ENCODE results near the gene MINDY1. TPM values are rescaled to one million over a fixed set of nuclear protein-coding genes. Genes with fewer than 3 reads are reported as not detected.

Gene MINDY1
- total and polyA plus RNA-seq, 7 donors = 4.4 to 26.0 (median 16.2) TPM

- no peaks in the 10 kb centered on the region for H3K27me3 ChIP-seq (ENCODE audit: insufficient read depth in 3 of 3, low read length in 2 of 3)
- H3K9me3 ChIP-seq = no peaks in the 10 kb centered on the region
- H3K4me3 ChIP-seq = no peak overlapping the region
- no peak for TF ChIP-seq CTCF (IDR thresholded peaks at IDR 0.05)
- H3K4me1 ChIP-seq = peaks cover 13% of the 10 kb centered on the region
- 42 to 74% (median 47%) methylated on average over 5 of the region's 5 CpGs for WGBS, 3 donors
- DNase-seq = no peak
- intact Hi-C loops (cut with DNase I) = no loop called here
- H3K36me3 ChIP-seq (ENCODE audit: insufficient read depth in 1 of 2, low read depth in 1 of 2) = peaks cover 0 to 64% of the 10 kb centered on the region in 2 donors
- H3K27ac ChIP-seq = no peak overlapping the region
- no peak for ATAC-seq
Measured at GRCh38 chr1:150997949-150998348, 8.8 kb downstream of the MINDY1 start.

DNA sequence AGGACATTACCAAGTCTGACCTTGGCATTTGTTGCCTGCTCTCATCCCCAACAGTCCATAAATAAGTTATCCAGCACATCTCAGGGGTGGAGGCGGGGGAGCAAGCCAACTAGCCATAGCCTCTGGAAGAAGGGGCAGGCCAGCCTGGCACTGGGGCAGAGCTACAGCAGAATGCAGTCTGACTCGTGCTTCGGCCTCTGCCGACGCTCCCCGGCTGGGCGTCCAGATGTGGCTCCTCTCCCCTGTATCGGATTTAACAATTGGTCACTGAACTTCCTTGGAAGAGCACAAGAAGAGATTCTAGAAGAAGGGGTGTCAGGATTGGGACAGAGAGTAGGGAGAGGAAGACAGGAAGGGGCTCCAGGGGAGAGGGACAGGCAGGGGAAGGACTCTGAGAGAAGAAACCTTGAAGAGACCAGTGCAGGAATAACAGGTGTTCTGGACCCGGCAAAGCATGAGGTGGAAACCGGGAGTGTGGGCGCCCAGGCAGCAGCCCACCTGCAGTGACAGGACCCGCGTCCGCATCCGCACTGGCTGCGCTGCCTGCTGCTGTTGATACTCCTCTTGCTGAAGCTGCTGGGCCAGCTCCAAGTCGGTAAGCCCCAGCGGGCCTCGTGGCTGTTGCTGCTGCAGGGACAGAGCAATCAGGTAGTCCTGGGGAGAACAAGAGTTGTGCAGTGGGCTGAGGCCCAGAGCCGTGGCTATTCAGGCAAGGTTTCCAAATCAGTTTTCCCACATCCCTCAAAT, 9.4 kb downstream of the MINDY1 start:
- Histone ChIP-seq H3K27ac (no peak overlapping the region), H3K27me3 (ENCODE audit: insufficient read depth in 3 of 3, low read length in 2 of 3) (no peaks in the 10 kb centered on the region), H3K36me3 (ENCODE audit: insufficient read depth in 1 of 2, low read depth in 1 of 2) (peaks cover 0 to 58% of the 10 kb centered on the region in 2 donors), H3K4me3 (no peak overlapping the region), H3K4me1 (peaks cover 11% of the 10 kb centered on the region), H3K9me3 (no peaks in the 10 kb centered on the region)
- 76 to 88% (median 83%) methylated on average over 20 of the region's 20 CpGs for WGBS, 3 donors
- TF ChIP-seq CTCF (IDR thresholded peaks at IDR 0.05) = no peak
- DNase-seq (no peak), ATAC-seq (no peak)
- intact Hi-C loops (cut with DNase I) = no loop called here

DNA sequence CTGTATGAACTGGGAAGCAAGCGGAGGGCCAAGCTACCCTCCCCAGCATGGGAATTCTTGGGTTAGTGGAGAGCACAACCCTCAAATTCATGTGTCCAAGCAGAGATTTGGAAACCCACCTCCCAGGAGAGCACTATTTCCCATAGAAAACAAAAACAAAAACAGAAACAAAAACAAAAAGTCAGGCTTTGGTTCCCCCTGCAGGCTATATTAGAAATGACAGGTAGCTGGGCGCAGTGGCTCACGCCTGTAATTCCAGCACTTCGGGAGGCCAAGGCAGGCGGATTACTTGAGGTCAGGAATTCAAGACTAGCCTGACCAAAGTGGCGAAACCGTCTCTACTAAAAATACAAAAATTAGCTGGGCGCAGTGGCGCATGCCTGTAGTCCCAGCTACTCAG, 10.8 kb downstream of the MINDY1 start:
- TF ChIP-seq CTCF (IDR thresholded peaks at IDR 0.05) = peak; percentile 86
- H3K9me3 ChIP-seq = no peaks in the 10 kb centered on the region
- no peaks in the 10 kb centered on the region for H3K27me3 ChIP-seq (ENCODE audit: insufficient read depth in 3 of 3, low read length in 2 of 3)
- intact Hi-C loops (cut with DNase I) = no loop called here
- peak overlapping the region; percentile 13 for H3K4me3 ChIP-seq
- ATAC-seq (peak; percentile 76 to 91 (median 82)), DNase-seq (peak in 1 of 2 donors; percentile 78)
- WGBS, 3 donors = 15 to 21% (median 16%) methylated on average over 9 of the region's 9 CpGs
- H3K27ac ChIP-seq = peak overlapping the region; percentile 41
- H3K4me1 ChIP-seq = peaks cover 11% of the 10 kb centered on the region
- peaks cover 0 to 44% of the 10 kb centered on the region in 2 donors for H3K36me3 ChIP-seq (ENCODE audit: insufficient read depth in 1 of 2, low read depth in 1 of 2)

DNA sequence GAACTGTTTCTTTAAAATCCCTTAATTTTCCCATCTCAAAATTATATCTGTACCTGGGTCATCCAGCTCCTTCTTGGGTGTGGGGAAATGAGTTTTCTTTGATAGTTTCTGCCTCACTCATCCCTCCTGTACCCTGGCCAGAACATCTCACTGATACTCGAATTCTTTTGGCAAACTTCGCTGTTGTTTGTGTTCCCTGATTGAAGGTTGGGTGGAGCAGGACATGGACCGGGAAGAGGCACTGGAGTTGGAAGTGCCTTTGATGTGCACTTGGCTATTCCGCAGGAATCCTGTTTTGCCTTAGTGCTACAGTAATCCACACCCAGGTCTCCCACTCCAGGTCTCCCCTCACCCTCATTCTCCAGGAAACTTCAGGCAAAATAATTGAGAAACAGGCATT, 11.2 kb downstream of the MINDY1 start:
- ATAC-seq (peak; percentile 12 to 33 (median 18)), DNase-seq (no peak)
- H3K4me3 ChIP-seq = peak overlapping the region; percentile 13
- no peaks in the 10 kb centered on the region for H3K9me3 ChIP-seq
- no peaks in the 10 kb centered on the region for H3K27me3 ChIP-seq (ENCODE audit: insufficient read depth in 3 of 3, low read length in 2 of 3)
- peak overlapping the region; percentile 11 for H3K27ac ChIP-seq
- peaks cover 11% of the 10 kb centered on the region for H3K4me1 ChIP-seq
- intact Hi-C loops (cut with DNase I) = no loop called here
- TF ChIP-seq CTCF (IDR thresholded peaks at IDR 0.05) = no peak
- 36 to 43% (median 38%) methylated on average over 4 of the region's 4 CpGs for WGBS, 3 donors
- H3K36me3 ChIP-seq (ENCODE audit: insufficient read depth in 1 of 2, low read depth in 1 of 2) = peaks cover 0 to 41% of the 10 kb centered on the region in 2 donors
